Thymus (tissue), 11 donors: ENCODE measurements around the gene HLA-DMA. TPM values are rescaled to one million over a fixed set of nuclear protein-coding genes. Genes with fewer than 3 reads are reported as not detected.

Experiments
- DNase-seq, 9 donors: peaks; one replicate each; pipeline ENCODE4 v3.0.0-alpha.2; 2013; ENCODE audit warnings: low spot score in 9 of 9, low read depth in 6 of 9, missing footprints in 1 of 9
- H3K27ac ChIP-seq, 2 donors: one replicate each; pipeline ENCODE4 v1.5.1; 2013; ENCODE audit warnings: control low read depth in 1 of 2, low read depth in 1 of 2, low read length in 1 of 2, mild to moderate bottlenecking in 1 of 2, moderate library complexity in 1 of 2
- H3K27me3 ChIP-seq, 2 donors: one replicate each; pipeline ENCODE4 v1.5.1; 2013; ENCODE audit warnings: low read length in 1 of 2; ENCODE audit not compliant: control insufficient read depth in 2 of 2, insufficient read depth in 1 of 2
- H3K36me3 ChIP-seq, 2 donors: one replicate each; pipeline ENCODE4 v1.5.1; 2013; ENCODE audit warnings: low read length in 1 of 2, mild to moderate bottlenecking in 1 of 2, moderate library complexity in 1 of 2; ENCODE audit not compliant: control insufficient read depth in 2 of 2, insufficient read depth in 2 of 2
- H3K4me1 ChIP-seq, 2 donors: one replicate each; pipeline ENCODE4 v1.5.1; 2013; ENCODE audit warnings: low read length in 2 of 2; ENCODE audit not compliant: control insufficient read depth in 2 of 2, insufficient read depth in 2 of 2
- H3K4me3 ChIP-seq, 2 donors: one replicate each; pipeline ENCODE4 v1.5.1; 2013; ENCODE audit warnings: low read length in 2 of 2, control low read depth in 1 of 2, mild to moderate bottlenecking in 1 of 2
- H3K9me3 ChIP-seq, 2 donors: one replicate each; pipeline ENCODE4 v1.5.1; 2013; ENCODE audit warnings: low read length in 1 of 2, mild to moderate bottlenecking in 1 of 2; ENCODE audit not compliant: control insufficient read depth in 2 of 2, insufficient read depth in 1 of 2
- WGBS: extraction: QIAGEN DNeasy Blood & Tissue Kit; methylation state at CpG from one replicate; pipeline ENCODE4 v1.1.7; 2013; 5-methylcytosine and 5-hydroxymethylcytosine counted together
- polyA plus RNA-seq: library from polyadenylated mRNA; stranded (reverse); fragments of 200-250 nt; gene quantifications from one replicate; pipeline ENCODE4 v1.2.3, GENCODE V29; 2013
- total RNA-seq: library from RNA; stranded (reverse); fragments of 120-200 nt; gene quantifications from one replicate; pipeline ENCODE4 v1.2.4, GENCODE V29; 2013
- donor health status: healthy.

The HLA-DMA gene
- total and polyA plus RNA-seq, 2 donors, result 85.0 to 161 TPM

DNA sequence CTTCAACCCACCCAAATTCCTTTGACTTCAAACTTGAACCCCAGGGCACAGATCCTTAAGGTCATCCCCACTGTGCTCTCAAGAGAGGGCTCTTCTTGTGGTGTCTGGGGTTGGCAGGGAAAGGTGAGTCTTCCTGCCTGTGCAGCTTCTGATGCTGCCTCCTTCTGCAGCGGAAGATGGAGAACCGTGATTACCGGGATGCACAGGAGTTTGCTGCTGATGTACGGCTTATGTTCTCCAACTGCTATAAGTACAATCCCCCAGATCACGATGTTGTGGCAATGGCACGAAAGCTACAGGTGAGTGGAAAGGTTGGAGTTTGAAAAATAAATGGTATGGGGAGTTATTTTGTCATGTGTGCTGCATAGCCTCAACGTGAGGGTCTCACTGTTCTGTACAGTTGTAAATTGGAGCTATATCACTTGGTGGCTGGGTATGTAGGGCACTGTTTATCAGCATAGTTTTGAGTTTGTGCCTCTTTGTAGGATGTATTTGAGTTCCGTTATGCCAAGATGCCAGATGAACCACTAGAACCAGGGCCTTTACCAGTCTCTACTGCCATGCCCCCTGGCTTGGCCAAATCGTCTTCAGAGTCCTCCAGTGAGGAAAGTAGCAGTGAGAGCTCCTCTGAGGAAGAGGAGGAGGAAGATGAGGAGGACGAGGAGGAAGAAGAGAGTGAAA is 24.5 kb upstream of the HLA-DMA start:
- Histone ChIP-seq H3K27ac (no peak overlapping the region), H3K4me1 (peaks cover 6 to 21% of the 10 kb centered on the region in 2 donors)
- no peak for DNase-seq

DNA sequence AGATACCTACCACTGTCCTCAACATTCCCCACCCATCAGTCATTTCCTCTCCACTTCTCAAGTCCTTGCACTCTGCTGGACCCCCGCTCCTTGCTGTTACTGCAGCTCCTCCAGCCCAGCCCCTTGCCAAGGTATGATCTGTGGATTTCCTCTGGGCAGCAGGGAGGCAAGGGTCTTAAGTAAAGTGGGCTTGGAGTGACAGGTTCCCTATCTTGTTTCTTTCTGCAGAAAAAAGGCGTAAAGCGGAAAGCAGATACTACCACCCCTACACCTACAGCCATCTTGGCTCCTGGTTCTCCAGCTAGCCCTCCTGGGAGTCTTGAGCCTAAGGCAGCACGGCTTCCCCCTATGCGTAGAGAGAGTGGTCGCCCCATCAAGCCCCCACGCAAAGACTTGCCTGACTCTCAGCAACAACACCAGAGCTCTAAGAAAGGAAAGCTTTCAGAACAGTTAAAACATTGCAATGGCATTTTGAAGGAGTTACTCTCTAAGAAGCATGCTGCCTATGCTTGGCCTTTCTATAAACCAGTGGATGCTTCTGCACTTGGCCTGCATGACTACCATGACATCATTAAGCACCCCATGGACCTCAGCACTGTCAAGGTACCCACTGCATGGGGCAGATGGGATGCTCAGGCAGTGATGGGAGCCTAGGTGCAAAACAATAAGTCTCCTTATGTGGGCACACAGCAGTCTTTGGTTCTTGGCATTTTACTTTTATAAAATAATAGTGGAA is 23.6 kb upstream of the HLA-DMA start:
- Histone ChIP-seq H3K36me3 (peaks cover 67 to 92% of the 10 kb centered on the region in 2 donors), H3K4me1 (peaks cover 6 to 21% of the 10 kb centered on the region in 2 donors), H3K4me3 (no peak overlapping the region), H3K27me3 (no peaks in the 10 kb centered on the region), H3K9me3 (no peaks in the 10 kb centered on the region), H3K27ac (no peak overlapping the region)
- 96% methylated on average over 7 of the region's 7 CpGs for WGBS
- DNase-seq, result no peak

More for the DNA sequence above, 24.5 kb upstream of the HLA-DMA start:
- no peak overlapping the region for H3K4me3 ChIP-seq
- no peaks in the 10 kb centered on the region for H3K9me3 ChIP-seq
- peaks cover 67 to 98% of the 10 kb centered on the region in 2 donors for H3K36me3 ChIP-seq
- WGBS, result 94% methylated on average over 10 of the region's 10 CpGs
- no peaks in the 10 kb centered on the region for H3K27me3 ChIP-seq

DNA sequence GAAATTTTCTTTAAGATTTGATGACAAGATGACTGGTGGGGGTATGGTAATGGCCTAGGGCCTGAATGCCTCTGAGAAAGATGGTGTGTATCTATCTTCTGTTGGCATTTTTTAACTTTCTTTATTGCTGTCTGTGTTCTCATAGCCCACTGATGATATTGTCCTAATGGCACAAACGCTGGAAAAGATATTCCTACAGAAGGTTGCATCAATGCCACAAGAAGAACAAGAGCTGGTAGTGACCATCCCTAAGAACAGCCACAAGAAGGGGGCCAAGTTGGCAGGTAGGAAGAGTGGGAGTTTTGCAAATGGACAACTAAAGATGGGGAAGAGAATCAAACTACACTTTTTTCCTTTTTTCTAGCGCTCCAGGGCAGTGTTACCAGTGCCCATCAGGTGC is 23.0 kb upstream of the HLA-DMA start:
- H3K9me3 ChIP-seq, result no peaks in the 10 kb centered on the region
- no peaks in the 10 kb centered on the region for H3K27me3 ChIP-seq
- no peak overlapping the region for H3K4me3 ChIP-seq
- H3K36me3 ChIP-seq, result peaks cover 65 to 91% of the 10 kb centered on the region in 2 donors
- H3K4me1 ChIP-seq, result peaks cover 6 to 21% of the 10 kb centered on the region in 2 donors
- 92% methylated on average over 2 of the region's 2 CpGs for WGBS
- no peak overlapping the region for H3K27ac ChIP-seq
- DNase-seq, result no peak

DNA sequence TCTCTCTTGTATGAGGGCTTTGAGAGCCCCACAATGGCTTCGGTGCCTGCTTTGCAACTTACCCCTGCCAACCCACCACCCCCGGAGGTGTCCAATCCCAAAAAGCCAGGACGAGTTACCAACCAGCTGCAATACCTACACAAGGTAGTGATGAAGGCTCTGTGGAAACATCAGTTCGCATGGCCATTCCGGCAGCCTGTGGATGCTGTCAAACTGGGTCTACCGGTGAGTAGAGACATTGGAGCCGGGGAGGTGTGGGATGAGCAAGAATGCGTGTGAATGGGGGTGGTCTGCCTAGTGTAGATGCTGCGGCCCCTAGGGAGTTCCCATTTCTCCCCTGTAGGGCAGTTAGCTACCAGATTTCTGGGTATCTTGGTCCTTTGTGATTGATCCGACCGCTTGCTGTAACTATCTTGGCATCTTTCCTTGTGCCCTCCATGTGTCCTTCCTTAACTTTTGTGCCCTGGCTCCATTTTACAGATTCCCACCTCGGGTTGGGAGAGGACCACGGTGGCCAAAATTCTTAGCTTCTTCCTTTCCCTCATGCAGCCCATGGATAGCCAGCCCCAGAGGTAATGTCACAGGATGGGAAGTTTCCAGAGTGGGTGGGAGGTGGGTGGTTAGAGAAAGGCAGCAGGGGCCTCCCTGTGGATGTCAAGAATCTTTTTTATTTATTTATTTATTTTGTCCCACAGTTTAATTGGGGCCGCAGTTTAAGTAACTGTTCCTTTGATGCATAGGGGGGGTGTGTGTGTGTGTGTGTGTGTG is 21.8 kb upstream of the HLA-DMA start:
- no peaks in the 10 kb centered on the region for H3K9me3 ChIP-seq
- peak overlapping the region; percentile 87 to 93 for H3K4me3 ChIP-seq
- DNase-seq, result no peak
- 30% methylated on average over 14 of the region's 14 CpGs for WGBS
- peak overlapping the region in 1 of 2 donors; percentile 9 for H3K27ac ChIP-seq
- H3K27me3 ChIP-seq, result no peaks in the 10 kb centered on the region
- peaks cover 6 to 21% of the 10 kb centered on the region in 2 donors for H3K4me1 ChIP-seq
- peaks cover 53 to 79% of the 10 kb centered on the region in 2 donors for H3K36me3 ChIP-seq

DNA sequence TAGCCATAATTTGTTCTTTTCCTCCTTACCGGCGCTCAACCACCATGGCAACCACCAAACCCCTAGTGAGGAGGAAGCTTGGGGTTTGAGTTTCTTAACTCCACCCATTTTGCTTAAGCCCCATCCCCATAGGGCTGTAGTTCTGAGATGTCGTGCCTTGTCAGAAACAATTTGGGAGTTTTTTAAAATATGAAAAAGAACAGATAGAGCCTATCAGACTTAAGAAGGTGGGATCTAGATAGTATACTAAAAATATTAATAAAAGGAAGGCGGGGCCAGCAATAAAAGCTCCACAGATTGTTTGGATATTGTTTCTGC is 21.1 kb upstream of the HLA-DMA start:
- Histone ChIP-seq H3K4me1 (peaks cover 6 to 21% of the 10 kb centered on the region in 2 donors), H3K27ac (peak overlapping the region; percentile 20 to 97), H3K36me3 (peaks cover 46 to 72% of the 10 kb centered on the region in 2 donors), H3K4me3 (peak overlapping the region; percentile 87 to 93), H3K9me3 (no peaks in the 10 kb centered on the region), H3K27me3 (no peaks in the 10 kb centered on the region)
- DNase-seq, result peak in 7 of 9 donors; percentile 34 to 72 (median 48)
- 2% methylated on average over 4 of the region's 4 CpGs for WGBS

DNA sequence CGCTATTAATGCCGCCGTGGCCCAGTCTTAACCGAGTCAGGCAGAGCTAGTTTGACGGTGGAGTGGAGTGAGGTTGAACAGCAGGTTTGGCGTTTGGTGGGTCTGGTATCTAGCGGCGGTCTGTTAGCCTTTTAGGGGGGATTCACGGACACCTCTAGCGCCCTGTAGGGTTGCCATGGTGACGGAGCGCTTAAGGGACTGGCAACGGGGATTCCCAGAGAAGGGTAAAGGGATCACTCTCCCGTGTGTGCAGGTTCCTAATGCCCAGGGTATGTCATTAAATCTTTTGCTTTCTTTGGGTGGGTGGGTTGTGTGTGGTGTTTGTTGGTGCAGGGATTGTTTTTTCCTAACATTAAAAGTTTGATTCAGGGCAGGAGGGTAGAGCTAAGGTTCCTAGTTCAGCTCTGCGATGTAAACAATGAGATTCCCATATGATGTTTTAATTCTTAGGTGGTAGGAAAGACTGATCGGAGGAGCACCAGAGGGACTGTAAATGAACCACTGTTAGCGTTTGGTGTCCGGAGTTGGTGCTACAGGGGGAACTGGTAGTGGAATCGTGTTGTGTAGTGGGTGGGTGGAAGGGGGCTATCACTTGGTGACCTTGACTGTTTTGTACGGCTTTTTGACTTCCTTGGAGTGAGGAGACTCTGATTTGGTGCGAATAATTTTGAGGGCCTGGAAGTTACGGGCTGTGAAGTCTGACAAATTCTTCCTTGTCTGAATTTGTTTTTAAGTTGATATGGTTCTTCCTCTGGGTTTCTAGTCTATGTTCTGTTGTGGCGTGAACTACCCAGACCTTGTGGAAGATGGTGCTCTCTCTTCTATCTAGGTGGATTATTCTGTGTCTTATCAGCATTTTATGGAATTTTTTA is 20.5 kb upstream of the HLA-DMA start:
- H3K9me3 ChIP-seq, result no peaks in the 10 kb centered on the region
- H3K36me3 ChIP-seq, result peaks cover 41 to 66% of the 10 kb centered on the region in 2 donors
- no peaks in the 10 kb centered on the region for H3K27me3 ChIP-seq
- H3K4me3 ChIP-seq, result peak overlapping the region; percentile 87 to 93
- H3K4me1 ChIP-seq, result peaks cover 6 to 21% of the 10 kb centered on the region in 2 donors
- peak overlapping the region; percentile 97 for H3K27ac ChIP-seq
- WGBS, result under 1% methylated on average over 23 of the region's 23 CpGs
- DNase-seq, result peak in 7 of 9 donors; percentile 15 to 69 (median 41)

DNA sequence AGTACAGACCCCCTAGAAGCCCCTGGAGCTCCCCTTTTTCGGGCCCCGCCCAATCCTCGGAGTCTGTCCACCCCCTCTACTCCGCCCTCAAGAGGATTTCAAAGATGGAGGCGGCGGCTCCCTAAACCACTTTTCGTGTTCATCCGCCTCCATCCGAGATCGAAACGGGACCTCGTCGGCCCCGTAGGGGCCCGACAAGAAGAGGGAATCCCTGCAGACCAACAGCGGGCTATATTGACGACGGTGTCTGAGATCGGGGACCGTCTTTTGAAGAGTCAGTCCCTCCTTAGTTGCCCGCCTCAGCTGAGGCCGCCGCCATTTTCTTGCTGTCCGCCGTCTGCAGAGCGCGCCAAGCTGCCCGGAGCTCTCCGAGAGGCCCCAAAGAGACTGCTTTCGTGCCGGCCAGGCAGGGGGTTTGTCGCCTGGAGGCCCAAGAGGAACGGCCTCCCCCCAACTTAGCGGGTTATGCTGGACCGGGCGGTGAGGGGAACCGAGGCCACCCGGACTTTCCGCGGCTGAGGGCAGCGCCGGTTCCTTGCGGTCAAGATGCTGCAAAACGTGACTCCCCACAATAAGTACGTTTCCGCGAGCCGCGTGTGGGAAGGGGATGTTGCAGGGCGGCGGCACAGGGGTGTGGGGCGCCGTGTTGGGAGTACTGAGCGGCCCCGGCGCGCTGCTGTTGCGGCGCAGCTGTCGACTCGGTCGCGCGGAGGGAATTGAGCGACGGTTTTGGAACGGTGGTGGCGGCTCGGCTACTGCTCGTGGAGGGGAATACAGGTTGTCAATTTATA is 19.7 kb upstream of the HLA-DMA start:
- Histone ChIP-seq H3K9me3 (no peaks in the 10 kb centered on the region), H3K4me3 (peak overlapping the region; percentile 87 to 93), H3K36me3 (peaks cover 32 to 58% of the 10 kb centered on the region in 2 donors), H3K4me1 (peaks cover 6 to 22% of the 10 kb centered on the region in 2 donors), H3K27me3 (no peaks in the 10 kb centered on the region), H3K27ac (peak overlapping the region; percentile 97)
- peak in 3 of 9 donors; percentile 36 to 63 (median 39) for DNase-seq
- under 1% methylated on average over 70 of the region's 70 CpGs for WGBS
